Measurements from ENCODE around the gene EFNB2. TPM values are rescaled to one million over a fixed set of nuclear protein-coding genes. Genes with fewer than 3 reads are reported as not detected.

The EFNB2 gene
- total RNA-seq, 1 experiment from 2014 or later, result 68.0 TPM

- Mint-ChIP-seq H3K4me1 (ENCODE audit: low read depth, unreplicated experiment) (peaks cover 12% of the 10 kb centered on the region), H3K27me3 (ENCODE audit: insufficient read depth, unreplicated experiment) (no peaks in the 10 kb centered on the region), H3K27ac (ENCODE audit: unreplicated experiment) (peak overlapping the region; percentile 9), H3K36me3 (ENCODE audit: insufficient read depth, unreplicated experiment) (peaks cover 27% of the 10 kb centered on the region), H3K4me3 (ENCODE audit: unreplicated experiment) (peak overlapping the region; percentile 66), H3K9me3 (ENCODE audit: unreplicated experiment) (peaks cover 10% of the 10 kb centered on the region)
- BruUV-seq (replicated peaks), result no TSS peak
- no peak for DNase-seq
- Histone ChIP-seq H3K4me1 (peaks cover 31% of the 10 kb centered on the region), H3K9me3 (no peaks in the 10 kb centered on the region), H3K27me3 (replicated peaks; ENCODE audit: control insufficient read depth, insufficient read depth, low read length) (no peaks in the 10 kb centered on the region), H3K4me3 (ENCODE audit: low read depth, low read length) (no peak overlapping the region), H3K36me3 (ENCODE audit: control insufficient read depth, insufficient read depth, low read length) (no peaks in the 10 kb centered on the region)
- POLR2A ChIA-PET, result interaction anchor here (0.7 kb wide), 1 partner anchor 293 kb away, joined by 6 read pairs; no protein-coding TSS in a partner anchor
- CTCF ChIA-PET, result interaction anchor here (0.6 to 1.1 kb wide), 3 partner anchors 51 to 437 kb away, joined by 3 to 8 read pairs (median 3); no protein-coding TSS in a partner anchor
- intact Hi-C loops (cut with micrococcal nuclease; ENCODE audit: unreplicated experiment), result loop anchor here (1.0 to 5.0 kb wide), 6 partner anchors 51 to 553 kb away; no protein-coding TSS in a partner anchor
- TF ChIP-seq CTCF (IDR thresholded peaks at IDR 0.05; ENCODE audit: insufficient read depth in 1 of 2, low read depth in 1 of 2, low read length in 1 of 2, severe bottlenecking in 1 of 2, unreplicated experiment in 1 of 2), result no peak
Observed at GRCh38 chr13:106569233-106570095, 34.0 kb upstream of the EFNB2 start.

- H3K4me3 Mint-ChIP-seq (ENCODE audit: unreplicated experiment), result peak overlapping the region; percentile 87
- Histone ChIP-seq H3K9me3 (no peaks in the 10 kb centered on the region), H3K4me3 (ENCODE audit: low read depth, low read length) (peak overlapping the region; percentile 93), H3K4me1 (peaks cover 39% of the 10 kb centered on the region), H3K36me3 (ENCODE audit: control insufficient read depth, insufficient read depth, low read length) (no peaks in the 10 kb centered on the region), H3K27me3 (replicated peaks; ENCODE audit: control insufficient read depth, insufficient read depth, low read length) (no peaks in the 10 kb centered on the region)
- ChIA-PET POLR2A (no interaction called here), CTCF (interaction anchor here (1.0 kb wide), 1 partner anchor 52 kb away, joined by 3 read pairs; no protein-coding TSS in a partner anchor)
- intact Hi-C loops (cut with micrococcal nuclease; ENCODE audit: unreplicated experiment), result loop anchor here (1.0 to 5.0 kb wide), 4 partner anchors 109 to 554 kb away; no protein-coding TSS in a partner anchor
- H3K36me3 Mint-ChIP-seq (ENCODE audit: insufficient read depth, unreplicated experiment), result peaks cover 22% of the 10 kb centered on the region
- no peaks in the 10 kb centered on the region for H3K27me3 Mint-ChIP-seq (ENCODE audit: insufficient read depth, unreplicated experiment)
- peak overlapping the region; percentile 95 for H3K27ac Mint-ChIP-seq (ENCODE audit: unreplicated experiment)
- no peaks in the 10 kb centered on the region for H3K9me3 Mint-ChIP-seq (ENCODE audit: unreplicated experiment)
- TF ChIP-seq CTCF (IDR thresholded peaks at IDR 0.05; ENCODE audit: insufficient read depth in 1 of 2, low read depth in 1 of 2, low read length in 1 of 2, severe bottlenecking in 1 of 2, unreplicated experiment in 1 of 2), result no peak
- BruUV-seq (replicated peaks), result TSS peak; percentile 62
- DNase-seq, result no peak
- peaks cover 16% of the 10 kb centered on the region for H3K4me1 Mint-ChIP-seq (ENCODE audit: low read depth, unreplicated experiment)
Observed at GRCh38 chr13:106568299-106569003, 33.0 kb upstream of the EFNB2 start.

Data from Caco-2 (cell line).